MG63 (cell line): ENCODE results near the gene ITM2A. TPM values are rescaled to one million over a fixed set of nuclear protein-coding genes. Genes with fewer than 3 reads are reported as not detected.

ENCODE experiments used
- DNase-seq: peaks from one replicate; pipeline ENCODE4 v3.0.0-alpha.2; 2020
- H3K27me3 ChIP-seq: fragments of 250-450 bp; sonication (Bioruptor Pico); 2 replicates; pipeline ENCODE4 v1.5.1; 2020; ENCODE audit warnings: mild to moderate bottlenecking, moderate library complexity
- H3K36me3 ChIP-seq: fragments of 250-450 bp; sonication (Bioruptor Pico); 2 replicates; pipeline ENCODE4 v1.5.1; 2020; ENCODE audit warnings: mild to moderate bottlenecking, moderate library complexity
- H3K4me3 ChIP-seq: fragments of 250-450 bp; sonication (Bioruptor Pico); 2 replicates; pipeline ENCODE4 v1.5.1; 2020; ENCODE audit warnings: mild to moderate bottlenecking, moderate library complexity
- H3K9me3 ChIP-seq: fragments of 250-450 bp; sonication (Bioruptor Pico); 2 replicates; pipeline ENCODE4 v1.5.1; 2020; ENCODE audit warnings: mild to moderate bottlenecking, moderate library complexity
- total RNA-seq: library from RNA; depleted of rRNA; stranded (reverse); fragments of >200 nt; shearing (Covaris generic); gene quantifications from 2 replicates; pipeline ENCODE4 v1.2.3, GENCODE V29; 2014; ENCODE audit warnings: low replicate concordance; rRNA removed

Gene ITM2A
- total RNA-seq, 1 experiment from 2014 or later = not detected

GRCh38 chrX:79361192-79361870 is 5.8 kb downstream of the ITM2A start:
- Histone ChIP-seq H3K36me3 (no peaks in the 10 kb centered on the region), H3K27me3 (no peaks in the 10 kb centered on the region), H3K9me3 (no peaks in the 10 kb centered on the region), H3K4me3 (no peak overlapping the region)
- no peak for DNase-seq

DNA sequence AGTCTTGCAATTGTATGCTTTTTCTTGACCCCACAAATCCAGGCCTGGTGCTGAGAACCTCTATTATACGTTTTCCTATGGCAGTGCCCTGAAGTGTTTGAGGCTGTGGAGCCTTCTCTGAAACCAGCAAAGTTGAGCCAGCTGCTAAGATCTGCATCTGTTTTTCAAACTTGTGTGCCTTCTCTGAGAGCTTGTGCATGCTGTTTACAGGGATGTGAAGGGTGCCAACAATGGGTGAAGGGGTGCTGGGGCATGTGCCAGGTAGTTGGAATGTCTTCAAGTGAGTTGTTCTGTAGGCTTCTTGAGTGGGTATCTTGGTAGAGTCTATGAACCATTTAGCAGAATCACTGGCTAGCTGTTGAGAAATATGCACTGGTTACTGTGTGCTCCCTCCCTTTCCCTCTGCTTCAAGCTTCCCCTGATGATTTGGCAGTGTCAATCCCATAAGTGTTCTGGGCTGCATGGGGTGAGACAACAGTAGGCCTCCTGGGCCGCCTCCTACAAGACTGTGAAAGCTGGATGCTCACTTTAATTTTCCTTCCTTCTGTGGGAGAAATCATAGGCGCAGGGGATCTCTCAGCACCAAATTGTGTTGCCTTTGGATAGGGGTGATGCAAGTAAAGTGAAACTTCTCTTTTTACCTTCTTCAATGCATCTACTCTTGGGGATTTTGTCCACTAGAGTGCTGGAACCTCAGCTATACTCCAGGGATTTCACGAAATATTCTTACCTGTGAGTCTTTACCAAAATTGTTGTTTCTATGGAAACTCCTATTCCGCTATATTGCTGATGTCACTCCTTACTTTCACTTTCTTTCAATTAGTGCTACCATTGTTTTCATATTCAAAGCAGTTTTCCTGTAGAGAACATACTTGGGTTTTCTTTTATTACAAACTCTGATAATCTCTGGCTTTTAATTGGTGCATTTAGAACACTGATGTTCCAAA is 30.0 kb downstream of the ITM2A start:
- Histone ChIP-seq H3K36me3 (no peaks in the 10 kb centered on the region), H3K27me3 (no peaks in the 10 kb centered on the region), H3K9me3 (no peaks in the 10 kb centered on the region), H3K4me3 (no peak overlapping the region)
- no peak for DNase-seq

DNA sequence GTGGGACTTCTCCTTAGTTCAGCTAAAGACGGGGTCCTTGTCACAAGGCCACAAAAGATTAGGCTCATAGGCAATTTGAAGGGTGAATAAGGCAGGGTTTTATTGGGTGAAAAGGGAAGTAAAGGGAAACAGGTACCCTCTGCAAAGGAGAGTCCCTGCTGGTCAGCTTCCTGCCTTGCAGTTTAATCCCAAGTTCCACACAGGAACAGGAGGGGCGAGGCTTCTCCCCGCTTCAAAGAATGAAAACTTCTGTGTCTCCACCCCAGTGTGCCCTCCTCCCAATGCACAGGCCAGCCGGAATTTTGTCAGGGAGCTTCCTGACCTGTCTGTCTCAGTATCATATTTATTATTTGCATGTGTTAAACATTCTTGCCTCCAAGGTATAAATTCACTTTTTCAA is 37.1 kb downstream of the ITM2A start:
- no peak for DNase-seq
- H3K4me3 ChIP-seq = no peak overlapping the region
- no peaks in the 10 kb centered on the region for H3K36me3 ChIP-seq

GRCh38 chrX:79325263-79325958 is 41.7 kb downstream of the ITM2A start:
- Histone ChIP-seq H3K27me3 (no peaks in the 10 kb centered on the region), H3K4me3 (no peak overlapping the region), H3K36me3 (no peaks in the 10 kb centered on the region), H3K9me3 (no peaks in the 10 kb centered on the region)
- DNase-seq = no peak

More for the DNA sequence above, 37.1 kb downstream of the ITM2A start:
- no peaks in the 10 kb centered on the region for H3K9me3 ChIP-seq
- H3K27me3 ChIP-seq = no peaks in the 10 kb centered on the region

Other genes starting within 250 kb of the ITM2A start
- gene GPR174, start 222.6 kb downstream of the ITM2A start, total RNA-seq = not detected in 2 replicates